GM12878 (cell line): Measurements from ENCODE around the gene ZNF646. TPM values are rescaled to one million over a fixed set of nuclear protein-coding genes. Genes with fewer than 3 reads are reported as not detected.

Experiments
- ATAC-seq: fragments of 200-7000 bp; cut with Tn5 transposase; 3 replicates; pipeline ENCODE4 v1.9.1; 2020; ENCODE audit warnings: mild to moderate bottlenecking, moderate library complexity
- BruUV-seq: library from RNA; stranded (reverse); fragments of 400-500 nt; replicated peaks from 2 replicates; lab custom pipeline; 2021; lab: Mats Ljungman, UMichigan
- CTCF ChIA-PET: fragments of 300-600 bp; sonication (Branson Sonifier 250); formaldehyde crosslinking; extraction: SDS; loops from one replicate; lab custom pipeline; 2021; ENCODE audit warnings: inconsistent platforms; lab: Yijun Ruan, JAX
- POLR2A ChIA-PET: fragments of 350-600 bp; formaldehyde crosslinking; extraction: SDS; loops from one replicate; lab custom pipeline; 2021; ENCODE audit warnings: inconsistent platforms; lab: Charles Lee
- RAD21 ChIA-PET: fragments of 300-600 bp; sonication (Branson Sonifier 250); formaldehyde crosslinking; loops from one replicate; lab custom pipeline; 2023; ENCODE audit warnings: antibody characterized with exemption; ENCODE audit not compliant: unreplicated experiment; lab: Charles Lee
- SMC1A ChIA-PET: fragments of 300-600 bp; sonication (Branson Sonifier 250); formaldehyde crosslinking; loops from one replicate; lab custom pipeline; 2023; ENCODE audit not compliant: unreplicated experiment, uncharacterized antibody; lab: Charles Lee
- DNase-seq: peaks from one replicate; pipeline ENCODE4 v3.0.0-alpha.2; 2011; ENCODE audit warnings: low read depth, low spot score
- FAIRE-seq: peaks from 3 replicates; lab custom pipeline; 2011; peaks lifted over from hg19 to GRCh38; lab: Jason Lieb, UNC
- H2AFZ ChIP-seq: 2 replicates; pipeline ENCODE4 v1.6.0; 2011; ENCODE audit warnings: low read depth, low read length, control low read depth; ENCODE audit not compliant: control insufficient read depth
- H3K27ac ChIP-seq: 2 replicates; pipeline ENCODE4 v1.5.1; 2011; ENCODE audit warnings: control low read depth; ENCODE audit not compliant: control insufficient read depth, insufficient read depth
- H3K27me3 ChIP-seq, 2 experiments: replicated peaks in 1 of 2; 2 replicates each; pipeline versions ENCODE4 v1.6.0 to v1.6.1; 2011; ENCODE audit warnings: low read length in 1 of 2; ENCODE audit not compliant: control insufficient read depth in 2 of 2, insufficient read depth in 2 of 2
- H3K36me3 ChIP-seq, 2 experiments: 2 replicates each; pipeline ENCODE4 v1.5.1; 2011; ENCODE audit warnings: low read length in 1 of 2; ENCODE audit not compliant: control insufficient read depth in 2 of 2, insufficient read depth in 2 of 2
- H3K4me1 ChIP-seq: 2 replicates; pipeline ENCODE4 v1.6.1; 2011; ENCODE audit warnings: mild to moderate bottlenecking, low read length, moderate library complexity, mixed read lengths; ENCODE audit not compliant: control insufficient read depth, insufficient read depth
- H3K4me2 ChIP-seq: 2 replicates; pipeline ENCODE4 v1.6.0; 2011; ENCODE audit warnings: control low read depth; ENCODE audit not compliant: control insufficient read depth, insufficient read depth
- H3K4me3 ChIP-seq: fragments of 200-600 bp; sonication (generic); 2 replicates; pipeline ENCODE4 v1.5.1; 2016
- H3K79me2 ChIP-seq: 2 replicates; pipeline ENCODE4 v1.6.0; 2011; ENCODE audit warnings: low read length; ENCODE audit not compliant: control insufficient read depth, insufficient read depth
- H3K9ac ChIP-seq: 2 replicates; pipeline ENCODE4 v1.8.0; 2011; ENCODE audit warnings: low read length, control low read depth, mixed read lengths; ENCODE audit not compliant: control insufficient read depth, insufficient read depth
- H3K9me3 ChIP-seq: replicated peaks from 3 replicates; pipeline ENCODE4 v1.5.1; 2011; ENCODE audit warnings: mild to moderate bottlenecking, low read length; ENCODE audit not compliant: control insufficient read depth, insufficient read depth
- H4K20me1 ChIP-seq: 2 replicates; pipeline ENCODE4 v1.6.0; 2011; ENCODE audit not compliant: control insufficient read depth, insufficient read depth
- BMI1 ChIP-seq: fragments of 450-650 bp; IDR thresholded peaks from 2 replicates; pipeline ENCODE4 v1.6.1; 2016; ENCODE audit warnings: mild to moderate bottlenecking, moderate library complexity, borderline replicate concordance
- CBX3 ChIP-seq: fragments of 200-600 bp; sonication (generic); IDR thresholded peaks from 2 replicates; pipeline ENCODE4 v1.6.1; 2016; ENCODE audit warnings: low read depth, borderline replicate concordance
- CTCF ChIP-seq, 3 experiments: IDR thresholded peaks in 2 of 3; conservative IDR thresholded peaks in 1 of 3; 2 replicates each; pipeline ENCODE4 v1.5.1; 2011; ENCODE audit warnings: low read depth in 3 of 3, low read length in 3 of 3, mild to moderate bottlenecking in 3 of 3, control low read depth in 2 of 3, moderate library complexity in 2 of 3, inconsistent platforms in 1 of 3, mixed read lengths in 1 of 3; ENCODE audit not compliant: control insufficient read depth in 2 of 3, insufficient read depth in 1 of 3; ENCODE audit errors: extremely low read depth in 1 of 3
- KAT2A ChIP-seq: conservative IDR thresholded peaks from 2 replicates; pipeline ENCODE4 v1.6.1; 2011; ENCODE audit warnings: low read depth, low read length; ENCODE audit not compliant: control insufficient read depth
- NFYB ChIP-seq: IDR thresholded peaks from 2 replicates; pipeline ENCODE4 v1.6.1; 2011; ENCODE audit warnings: low read depth, mild to moderate bottlenecking, low read length, improper control_type of control experiment, moderate library complexity; ENCODE audit not compliant: insufficient read depth
- TCF12 ChIP-seq: IDR thresholded peaks from 2 replicates; pipeline ENCODE4 v1.6.1; 2011; ENCODE audit warnings: low read depth, mild to moderate bottlenecking, low read length
- ZBTB4 ChIP-seq: fragments of 450-650 bp; formaldehyde crosslinking; IDR thresholded peaks from 2 replicates; pipeline ENCODE4 v1.4.0; 2022; ENCODE audit warnings: mild to moderate bottlenecking, moderate library complexity
- WGBS: methylation state at CpG from one replicate; pipeline ENCODE4 v1.1.6; 2016; ENCODE audit warnings: low lambda C conversion rate; ENCODE audit not compliant: insufficient replicate concordance, insufficient coverage; ENCODE audit errors: missing lambda C conversion rate; 5-methylcytosine and 5-hydroxymethylcytosine counted together
- in situ Hi-C: fragments of 300-500 bp; cut with MboI; formaldehyde crosslinking; loops from 9 replicates; pipeline ENCODE4 v1.14.3; 2018; ENCODE audit warnings: mixed read lengths
- intact Hi-C: fragments of 100-400 bp; cut with micrococcal nuclease; formaldehyde crosslinking; loops from one replicate; pipeline ENCODE4 v1.14.2; 2022; ENCODE audit not compliant: unreplicated experiment
- polyA plus RNA-seq, 11 experiments: library from polyadenylated mRNA; depleted of rRNA in 4 of 11; unstranded in 6 of 11; stranded (reverse) in 5 of 11; fragments of >200 nt; fragmentation: Nextera tagmentation in 4 of 11; fragmentation: Illumina TruSeq in 1 of 11; extraction: Ambion mirVana in 4 of 11; extraction: Trizol in 1 of 11; gene quantifications; 1 replicate in 1 of 11; 2 replicates in 10 of 11; pipeline versions ENCODE4 v1.2.1 to v1.2.3, GENCODE V29; 2011 to 2016; ENCODE audit warnings: inconsistent platforms in 2 of 11, missing spikeins in 2 of 11, low read depth in 1 of 11
- total RNA-seq, 4 experiments: library from RNA; depleted of rRNA in 3 of 4; stranded (reverse); fragments of >200 nt in 3 of 4; fragmentation: Illumina TruSeq in 1 of 4; extraction: Trizol in 1 of 4; gene quantifications; 2 replicates each; pipeline versions ENCODE4 v1.2.1 to v1.2.3, GENCODE V29; 2013 to 2021

ZNF646 gene
- total and polyA plus RNA-seq, 10 of the 15 experiments (the other 5 are each of a cell fraction or from before 2014, with no cell fraction given): 0.10 to 21.8 (median 6.4) TPM

GRCh38 chr16:31029272-31029671 is 45.0 kb upstream of the ZNF646 start:
- ATAC-seq (no peak), FAIRE-seq (no peak), DNase-seq (no peak)
- RAD21 ChIA-PET: no interaction called here
- intact Hi-C loops: no loop called here
- Histone ChIP-seq H2AFZ (no peak overlapping the region), H3K4me2 (no peak overlapping the region), H3K9me3 (no peaks in the 10 kb centered on the region), H3K4me3 (no peak overlapping the region), H3K27me3 (no peaks in the 10 kb centered on the region), H3K9ac (no peak overlapping the region), H3K36me3 (no peaks in the 10 kb centered on the region), H4K20me1 (no peaks in the 10 kb centered on the region), H3K4me1 (no peaks in the 10 kb centered on the region; the same call in 1 of the 2 replicates), H3K27ac (no peak overlapping the region), H3K79me2 (peaks cover 4% of the 10 kb centered on the region)
- POLR2A ChIA-PET: interaction anchor here (0.5 kb wide), 1 partner anchor 381 kb away, joined by 3 read pairs; no protein-coding TSS in a partner anchor
- SMC1A ChIA-PET: no interaction called here
- WGBS: 37% methylated on average over 5 of the region's 5 CpGs
- in situ Hi-C loops: no loop called here
- CTCF ChIA-PET: interaction anchor here (1.1 kb wide), 1 partner anchor 44 kb away, joined by 3 read pairs; the partner anchor contains the start of genes ZNF646 and ZNF668
- no TSS peak for BruUV-seq
- TF ChIP-seq NFYB (no peak), CTCF (IDR thresholded peaks at IDR 0.05 in 2 of 3, conservative IDR thresholded peaks at IDR 0.05 in 1 of 3; ENCODE audit: control insufficient read depth in 2 of 3, extremely low read depth in 1 of 3, insufficient read depth in 1 of 3, low read depth in 3 of 3, low read length in 3 of 3) (no peak), KAT2A (no peak), BMI1 (no peak), CBX3 (no peak), ZBTB4 (CRISPR knock-in tag) (no peak), TCF12 (no peak)
